SIG-M5 treated with dmso at 0.1 percent for 504 hours (cell line): ENCODE data around the gene CTF1.

ENCODE experiments used
- DNase-seq: peaks from one replicate; lab custom pipeline; 2025; ENCODE audit not compliant: unreplicated experiment; lab: John Stamatoyannopoulos, UW

The CTF1 gene

DNA sequence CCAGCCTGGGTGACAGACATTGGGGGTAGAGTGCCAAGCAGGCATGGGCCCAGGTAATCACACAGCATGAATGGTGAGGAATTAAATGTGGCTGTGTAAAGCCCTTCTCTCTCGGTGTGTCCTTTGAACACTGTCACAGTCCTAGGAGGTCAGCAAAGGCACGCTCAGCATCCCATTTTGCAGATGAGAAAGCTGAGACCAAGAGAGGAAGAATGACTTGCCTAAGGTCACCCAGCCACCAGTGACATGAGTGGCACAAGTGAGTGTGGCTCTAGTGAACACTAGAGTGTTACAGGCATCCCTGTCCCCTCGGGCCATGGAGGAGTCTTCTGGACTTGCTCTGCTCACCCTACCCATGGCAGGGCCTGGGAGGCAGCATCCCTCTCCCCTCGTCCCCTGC is 10.7 kb downstream of the CTF1 start:
- DNase-seq: no peak

DNA sequence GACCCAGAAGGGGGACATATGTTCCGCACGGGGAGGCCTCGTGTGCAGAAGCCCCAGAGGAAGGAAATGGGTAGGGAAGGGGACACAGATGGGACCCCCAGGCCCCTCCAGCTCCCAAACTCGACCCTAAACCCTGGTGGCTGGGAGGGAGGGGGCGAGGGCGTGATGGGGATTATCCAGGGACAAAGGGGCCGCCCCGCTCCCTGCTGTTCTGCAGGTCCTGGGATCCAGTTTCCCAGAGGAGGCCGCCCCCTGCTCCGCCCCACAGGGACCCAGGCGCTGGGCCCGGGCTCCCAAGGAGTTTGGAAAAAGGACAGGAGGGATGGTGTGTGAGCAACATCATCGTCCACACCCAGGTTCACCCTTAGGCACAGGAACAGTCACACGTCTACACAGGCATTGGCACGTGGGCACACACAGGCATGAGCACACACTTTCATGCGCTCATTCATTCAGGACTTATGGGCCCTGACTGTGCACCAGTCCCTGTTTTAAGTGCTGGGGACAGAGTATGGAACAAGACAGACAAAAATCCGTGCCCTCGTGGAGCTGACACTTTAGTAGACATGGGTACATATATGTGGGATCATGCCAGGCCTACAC is 14.1 kb downstream of the CTF1 start:
- no peak for DNase-seq

DNA sequence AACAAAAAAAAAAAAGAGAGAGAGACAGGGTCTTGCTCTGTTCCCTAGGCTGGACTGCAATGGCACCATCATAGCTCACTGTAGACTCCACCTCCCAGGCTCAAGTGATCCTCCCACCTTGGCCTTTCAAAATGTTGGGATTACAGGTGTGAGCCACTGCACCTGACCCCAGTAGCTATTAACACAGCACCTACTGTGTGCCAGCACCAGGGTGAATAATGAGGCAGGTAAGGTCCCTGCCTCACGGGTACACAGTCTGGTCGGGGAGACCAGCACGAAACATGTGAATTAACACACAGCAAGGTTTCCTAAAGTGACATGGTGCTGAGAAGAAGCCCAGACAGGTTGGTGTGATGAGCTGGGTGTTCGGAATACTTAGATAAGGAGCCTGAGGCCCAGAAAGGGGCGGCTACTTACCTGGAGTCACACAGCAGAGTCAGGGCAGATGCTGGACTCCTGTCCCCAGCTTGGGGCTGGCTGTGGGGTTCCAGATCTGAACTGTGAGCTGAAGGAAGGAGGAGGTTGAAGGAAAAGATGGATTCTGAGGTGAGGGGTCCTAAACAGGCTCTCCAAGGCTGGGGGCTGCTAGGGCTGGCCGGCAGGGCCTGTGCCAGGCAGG is 16.5 kb downstream of the CTF1 start:
- no peak for DNase-seq

- DNase-seq: no peak
Measured at GRCh38 chr16:30914830-30915229, 18.4 kb downstream of the CTF1 start.

- no peak for DNase-seq
Measured at GRCh38 chr16:30918614-30919013, 22.2 kb downstream of the CTF1 start.

DNA sequence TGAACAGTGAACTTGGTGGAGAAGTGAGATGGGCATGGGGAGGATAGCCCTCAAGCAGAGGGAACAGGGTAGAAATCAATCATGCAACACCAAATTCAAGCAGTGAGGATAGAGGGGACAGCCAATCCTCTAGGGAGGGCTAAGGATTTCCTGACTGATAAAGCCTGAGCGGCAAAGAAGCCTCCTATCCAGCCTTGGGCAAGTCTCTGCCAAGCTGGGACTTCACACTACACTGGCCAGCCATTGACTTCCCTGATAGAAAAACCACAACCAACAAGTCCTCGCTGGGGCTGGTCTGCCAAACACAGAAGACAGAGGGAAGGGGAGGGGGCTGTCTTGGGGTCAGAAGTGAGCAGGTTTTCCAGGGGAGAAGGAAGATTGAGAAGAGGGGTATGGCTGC is 24.5 kb downstream of the CTF1 start:
- no peak for DNase-seq

- no peak for DNase-seq
Measured at GRCh38 chr16:30921459-30921747, 25.0 kb downstream of the CTF1 start.

- peak; percentile 83 for DNase-seq
Measured at GRCh38 chr16:30921748-30922419, 25.5 kb downstream of the CTF1 start.

DNA sequence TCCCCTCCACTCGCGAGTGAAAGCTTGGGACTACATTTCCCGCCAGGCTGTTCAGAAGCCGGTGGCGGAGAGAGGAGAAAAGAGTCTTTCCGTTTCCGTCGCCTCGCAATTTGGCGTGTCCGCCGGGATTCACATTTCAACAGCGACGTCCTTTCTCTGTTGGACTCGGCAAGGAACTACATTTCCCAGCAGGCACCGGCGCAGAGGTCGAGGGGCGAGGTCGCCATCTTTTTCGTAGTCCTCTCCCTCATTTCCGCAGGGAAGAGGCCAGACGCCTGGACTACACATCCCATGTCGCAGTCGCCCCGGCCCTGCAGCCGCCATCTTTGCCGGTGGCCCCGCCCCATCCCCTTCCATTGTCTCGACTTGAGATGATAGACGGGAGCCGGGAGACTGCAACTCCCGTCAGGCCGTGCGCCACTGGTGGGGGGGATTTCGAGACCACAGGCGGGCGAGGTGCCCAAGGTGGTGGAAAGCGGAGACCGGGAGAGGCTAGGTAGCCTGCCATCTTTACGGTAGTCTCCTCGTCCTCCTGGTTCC is 26.1 kb downstream of the CTF1 start:
- peak; percentile 99 for DNase-seq

DNA sequence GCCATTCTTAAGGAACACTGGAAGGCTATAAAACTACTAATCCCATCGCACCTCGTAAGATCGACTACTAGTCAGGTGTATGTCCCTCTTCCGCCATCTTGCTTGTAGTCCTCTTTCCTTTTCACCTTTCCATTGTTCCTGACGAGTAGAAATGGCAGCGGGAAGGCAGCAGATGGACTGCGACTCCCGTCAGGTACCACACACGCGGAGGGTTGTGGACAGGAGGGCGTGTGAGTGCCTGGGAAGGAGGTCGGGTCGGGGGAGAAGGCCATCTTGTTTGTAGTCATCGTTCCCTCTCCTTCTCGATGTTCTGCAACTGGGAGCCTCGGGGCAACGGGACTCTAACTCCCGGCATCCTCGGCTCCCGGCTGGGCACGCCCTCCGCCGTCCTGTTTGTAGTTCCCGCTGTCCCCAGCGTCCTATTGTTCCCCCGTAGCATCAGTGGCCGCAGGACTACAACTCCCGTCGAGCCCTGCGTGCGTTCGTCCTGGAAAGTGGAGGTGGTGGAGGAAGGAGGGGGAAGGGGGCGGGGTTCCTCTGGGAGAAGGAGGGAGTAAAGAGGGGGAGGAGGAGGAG is 26.6 kb downstream of the CTF1 start:
- DNase-seq: peak; percentile 99

DNA sequence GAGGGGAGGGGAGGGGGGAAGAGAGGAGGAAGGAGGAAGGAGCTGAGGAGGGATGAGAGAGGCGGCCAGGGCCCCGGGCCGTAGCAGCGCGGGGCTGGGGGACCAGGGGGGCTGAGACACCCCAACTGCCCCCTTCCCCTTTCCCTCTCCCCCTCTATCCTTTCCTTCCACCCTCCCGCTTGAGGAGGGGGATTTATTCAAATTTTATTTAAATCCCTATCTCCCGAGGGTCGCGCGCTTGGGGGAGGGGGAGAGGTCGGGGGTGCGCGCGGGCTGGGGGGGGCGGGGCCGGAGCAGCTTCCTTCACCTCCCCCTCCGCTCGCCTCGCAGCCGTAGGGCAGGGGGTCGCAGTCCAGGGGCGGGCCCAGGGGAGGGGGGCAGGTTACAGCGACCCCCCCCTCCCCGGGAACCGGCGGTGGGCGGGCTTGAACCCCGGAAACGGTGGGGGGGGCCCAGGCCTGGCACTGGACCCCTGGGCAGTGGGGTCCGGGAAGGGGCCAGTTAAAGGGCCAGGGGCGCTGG is 27.2 kb downstream of the CTF1 start, which contains the start of gene FBXL19:
TSS of gene FBXL19 (plus strand) at position 19 of the 522 bp plus-strand sequence. CDS start 2,183 bp downstream, outside the sequence.
- no peak for DNase-seq

GRCh38 chr16:30924076-30924912 is 27.9 kb downstream of the CTF1 start:
- DNase-seq: no peak

GRCh38 chr16:30924913-30925631 is 28.7 kb downstream of the CTF1 start:
- no peak for DNase-seq

GRCh38 chr16:30925632-30925987 is 29.2 kb downstream of the CTF1 start:
- DNase-seq: no peak

DNA sequence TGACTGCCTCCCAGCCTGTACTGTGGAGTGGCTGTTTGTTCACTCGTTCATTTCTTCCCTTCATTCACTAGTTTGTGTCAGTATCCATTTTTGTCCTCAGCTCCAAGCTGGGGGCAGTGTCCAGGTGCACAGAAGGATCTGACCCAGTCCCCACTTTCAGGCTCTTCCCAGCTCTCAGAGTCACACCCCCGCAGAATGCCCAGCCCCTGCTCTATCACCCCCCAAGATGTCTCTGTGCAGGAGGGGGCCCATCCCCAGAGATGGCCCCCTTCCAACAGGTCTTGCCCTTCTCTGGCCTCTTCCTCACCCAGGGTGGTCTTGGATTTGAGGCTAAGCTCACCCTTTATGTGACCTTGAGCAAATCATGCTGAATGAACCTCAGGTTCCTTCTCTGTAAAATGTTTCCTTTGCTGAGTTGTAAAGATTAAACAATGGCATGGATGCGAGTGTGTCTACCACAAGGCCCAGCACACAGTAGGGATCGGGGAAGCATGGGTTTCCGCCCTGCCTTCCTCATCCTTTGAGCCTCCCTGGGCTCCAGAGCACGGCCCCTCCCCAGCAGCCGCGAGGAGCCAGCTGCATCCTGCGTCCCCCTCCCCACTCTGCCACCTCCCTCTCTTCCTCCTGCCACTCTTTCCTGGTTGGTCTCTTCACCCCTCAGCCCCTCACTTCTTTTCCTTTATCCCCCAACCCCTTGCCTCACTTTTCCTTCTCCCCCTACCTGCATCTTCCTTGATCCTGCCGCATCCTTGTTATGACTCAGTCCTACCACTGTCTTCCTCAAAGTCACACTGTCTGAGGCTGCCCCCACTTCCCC is 29.8 kb downstream of the CTF1 start:
- DNase-seq: no peak

DNA sequence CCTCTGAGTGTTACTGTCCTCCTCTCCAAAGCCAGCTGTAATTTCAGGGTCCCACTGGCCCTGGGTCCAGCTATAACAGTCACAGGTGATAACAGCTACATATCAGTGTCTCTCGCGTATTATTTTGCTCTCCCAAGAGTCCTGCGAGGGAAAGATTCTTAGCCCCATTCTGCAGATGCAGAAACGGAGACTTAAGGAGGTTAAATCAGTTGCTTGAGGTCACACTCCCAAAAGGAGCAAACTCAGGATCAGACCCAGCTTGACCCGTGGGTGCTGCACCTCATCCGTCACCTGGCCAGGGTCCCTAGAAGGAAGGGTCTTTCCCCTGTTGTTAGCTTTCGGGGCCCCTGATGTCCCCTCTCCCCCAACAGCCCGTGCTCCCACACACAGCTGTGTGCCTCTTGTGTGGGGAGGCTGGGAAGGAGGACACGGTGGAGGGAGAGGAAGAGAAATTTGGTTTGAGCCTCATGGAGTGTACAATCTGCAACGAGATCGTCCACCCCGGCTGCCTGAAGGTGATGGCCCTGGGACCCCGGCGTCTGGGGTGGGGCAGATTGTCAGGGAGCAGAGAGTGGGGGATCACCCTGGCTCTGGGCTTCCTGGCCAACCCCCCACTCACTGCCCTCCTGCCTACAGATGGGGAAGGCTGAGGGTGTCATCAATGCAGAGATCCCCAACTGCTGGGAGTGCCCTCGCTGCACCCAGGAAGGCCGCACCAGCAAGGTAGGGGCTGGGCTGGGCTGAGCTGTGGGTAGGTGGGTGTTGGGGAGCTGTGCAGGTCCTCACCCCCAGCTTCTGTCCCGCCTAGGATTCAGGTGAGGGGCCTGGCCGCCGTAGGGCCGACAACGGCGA is 30.7 kb downstream of the CTF1 start:
- DNase-seq: no peak

DNA sequence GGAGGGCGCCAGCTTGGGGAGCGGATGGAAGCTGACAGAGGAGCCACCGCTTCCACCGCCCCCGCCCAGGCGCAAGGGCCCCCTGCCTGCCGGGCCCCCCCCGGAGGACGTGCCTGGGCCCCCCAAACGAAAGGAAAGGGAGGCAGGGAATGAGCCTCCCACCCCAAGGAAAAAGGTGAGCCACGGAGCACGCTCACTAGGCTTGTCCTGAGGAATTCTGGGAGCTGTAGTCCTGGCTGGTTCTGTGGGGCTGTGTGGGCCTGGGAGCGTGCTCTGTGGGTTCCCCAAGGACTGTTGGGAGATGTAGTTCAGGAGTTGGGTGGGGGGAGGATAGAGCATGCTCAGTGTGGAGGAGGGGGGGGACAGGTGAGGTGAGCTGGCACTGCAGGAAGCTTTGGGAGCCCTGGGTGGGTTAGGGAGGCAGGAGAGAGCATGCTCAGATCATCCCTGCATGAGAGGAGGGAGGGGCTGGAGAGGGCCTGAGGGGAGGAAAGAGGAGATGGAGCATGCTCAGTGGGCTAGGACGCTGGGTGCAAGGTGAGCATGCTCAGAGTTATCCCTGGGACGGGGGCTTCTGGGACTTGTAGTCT is 31.5 kb downstream of the CTF1 start:
- DNase-seq: peak; percentile 24

GRCh38 chr16:30928390-30928789 is 32.0 kb downstream of the CTF1 start:
- no peak for DNase-seq
